Kidney epithelial cell (primary cell): ENCODE data around the gene NAPEPLD. TPM values are rescaled to one million over a fixed set of nuclear protein-coding genes. Genes with fewer than 3 reads are reported as not detected.

Experiments
- DNase-seq: peaks from one replicate; pipeline ENCODE4 v3.0.0-alpha.2; 2010; ENCODE audit warnings: low read depth
- H3K27me3 ChIP-seq: 2 replicates; pipeline ENCODE4 v1.6.0; 2011; ENCODE audit warnings: low read length; ENCODE audit not compliant: control insufficient read depth, insufficient read depth
- H3K36me3 ChIP-seq: 2 replicates; pipeline ENCODE4 v1.5.1; 2011; ENCODE audit warnings: low read length; ENCODE audit not compliant: control insufficient read depth, insufficient read depth
- H3K4me3 ChIP-seq: 2 replicates; pipeline ENCODE4 v1.5.1; 2011; ENCODE audit warnings: low read depth, mild to moderate bottlenecking, control low read depth, low read length
- CTCF ChIP-seq: IDR thresholded peaks from 2 replicates; pipeline ENCODE4 v1.5.1; 2011; ENCODE audit warnings: mild to moderate bottlenecking, moderate library complexity, low read length, control low read depth, inconsistent platforms; ENCODE audit not compliant: insufficient read depth, poor library complexity, severe bottlenecking
- total RNA-seq: library from RNA; depleted of rRNA; stranded (reverse); fragments of >200 nt; gene quantifications from 2 replicates; pipeline ENCODE4 v1.2.3, GENCODE V29; 2015

Gene NAPEPLD
- total RNA-seq, 1 donor from 2014 or later, result 9.6 TPM

DNA sequence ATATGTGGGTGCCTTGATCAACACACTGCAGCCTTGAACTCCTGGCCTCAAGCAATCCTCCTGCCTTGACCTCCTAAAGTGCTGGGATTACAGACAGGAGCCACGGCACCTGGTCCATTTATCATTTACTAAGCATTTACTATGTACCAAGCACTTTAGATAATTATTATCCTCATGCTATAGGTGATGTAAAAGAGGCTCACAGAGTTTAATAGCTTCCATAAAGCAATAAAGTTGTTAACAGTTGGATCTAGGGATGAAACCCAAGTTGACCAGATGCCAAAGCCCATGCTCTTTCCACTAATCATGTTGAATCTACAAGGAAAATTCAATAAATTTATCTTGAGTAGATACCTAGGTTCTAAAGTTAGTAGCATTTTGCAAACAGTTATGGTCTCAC is 5.0 kb downstream of the NAPEPLD start:
- no peaks in the 10 kb centered on the region for H3K27me3 ChIP-seq
- TF ChIP-seq CTCF, result no peak
- DNase-seq, result no peak
- H3K36me3 ChIP-seq, result no peaks in the 10 kb centered on the region
- no peak overlapping the region for H3K4me3 ChIP-seq

DNA sequence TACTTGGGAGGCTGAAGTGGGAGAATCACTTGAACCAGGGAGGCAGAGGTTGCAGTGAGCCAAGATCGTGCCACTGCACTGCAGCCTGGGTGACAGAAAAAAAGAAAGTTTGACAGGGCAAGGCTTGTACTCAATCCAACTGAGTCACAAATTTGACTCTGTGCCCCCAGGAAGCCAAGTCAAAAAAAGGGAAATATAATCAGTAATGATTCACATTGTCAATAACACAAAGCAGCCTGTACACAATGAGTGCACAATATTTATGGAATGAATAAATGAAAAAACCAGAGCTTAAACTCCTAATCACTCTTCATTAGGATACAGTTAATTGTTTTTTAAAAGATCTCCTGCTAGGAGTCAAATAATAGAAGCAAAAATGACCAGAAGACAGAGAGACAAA is 6.4 kb downstream of the NAPEPLD start:
- Histone ChIP-seq H3K4me3 (no peak overlapping the region), H3K27me3 (no peaks in the 10 kb centered on the region), H3K36me3 (no peaks in the 10 kb centered on the region)
- no peak for TF ChIP-seq CTCF
- DNase-seq, result no peak

- Histone ChIP-seq H3K4me3 (no peak overlapping the region), H3K27me3 (no peaks in the 10 kb centered on the region), H3K36me3 (no peaks in the 10 kb centered on the region)
- no peak for DNase-seq
- TF ChIP-seq CTCF, result no peak
Observed at GRCh38 chr7:103141753-103142404, 7.0 kb downstream of the NAPEPLD start.

DNA sequence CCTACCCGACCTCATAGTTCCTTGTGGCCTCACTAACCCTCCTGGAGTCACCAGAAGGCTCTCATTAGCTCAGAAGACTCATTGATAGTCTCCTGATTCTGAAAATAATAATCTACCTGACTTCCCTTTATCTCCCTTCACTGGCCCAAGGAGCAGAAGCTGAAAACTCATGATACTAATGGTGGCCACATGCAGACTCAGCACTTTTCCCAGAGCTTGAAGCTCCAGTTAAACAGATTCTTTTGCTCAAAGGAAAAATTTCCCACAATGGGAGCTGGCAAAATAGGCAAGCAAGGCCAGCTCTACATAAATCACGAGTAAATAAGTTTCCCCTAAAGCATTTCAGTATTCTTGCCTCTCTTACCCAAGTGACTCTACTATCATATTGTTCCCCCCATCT is 8.2 kb downstream of the NAPEPLD start:
- no peaks in the 10 kb centered on the region for H3K36me3 ChIP-seq
- no peaks in the 10 kb centered on the region for H3K27me3 ChIP-seq
- TF ChIP-seq CTCF, result no peak
- H3K4me3 ChIP-seq, result no peak overlapping the region
- no peak for DNase-seq

DNA sequence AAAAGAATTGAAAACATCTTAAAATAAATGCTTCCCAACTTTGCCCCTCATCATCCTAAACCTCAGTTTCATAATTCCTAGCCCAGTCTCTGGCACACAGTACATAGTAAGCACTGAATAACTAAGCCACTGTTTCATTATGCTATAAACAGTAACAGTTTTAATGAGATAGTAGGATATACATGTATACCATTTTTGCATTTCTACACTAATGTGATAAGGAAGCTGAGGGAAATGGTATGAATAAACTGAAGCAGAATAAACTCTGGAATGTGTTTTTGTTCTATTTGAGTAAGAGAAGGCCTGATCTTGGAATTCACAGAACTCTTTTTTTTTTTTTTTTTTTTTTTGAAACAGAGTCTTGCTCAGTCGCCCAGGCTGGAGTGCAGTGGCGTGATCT is 8.8 kb downstream of the NAPEPLD start:
- no peak for DNase-seq
- Histone ChIP-seq H3K27me3 (no peaks in the 10 kb centered on the region), H3K4me3 (no peak overlapping the region), H3K36me3 (no peaks in the 10 kb centered on the region)
- no peak for TF ChIP-seq CTCF
